GM12864 (cell line): ENCODE results near the gene YLPM1.

Experiments used
- DNase-seq: peaks from one replicate; pipeline ENCODE4 v3.0.0-alpha.2; 2011; ENCODE audit warnings: low read depth
- H3K4me3 ChIP-seq: 2 replicates; pipeline ENCODE4 v1.5.1; 2011; ENCODE audit warnings: mild to moderate bottlenecking, low read depth, low read length, control low read depth
- TF ChIP-seq, protein P1 (sequence below): IDR thresholded peaks from 2 replicates; pipeline ENCODE4 v1.5.1; 2011; ENCODE audit warnings: low read depth, mild to moderate bottlenecking, moderate library complexity, low read length, control low read depth, inconsistent platforms; ENCODE audit errors: missing control alignments

Gene YLPM1

DNA sequence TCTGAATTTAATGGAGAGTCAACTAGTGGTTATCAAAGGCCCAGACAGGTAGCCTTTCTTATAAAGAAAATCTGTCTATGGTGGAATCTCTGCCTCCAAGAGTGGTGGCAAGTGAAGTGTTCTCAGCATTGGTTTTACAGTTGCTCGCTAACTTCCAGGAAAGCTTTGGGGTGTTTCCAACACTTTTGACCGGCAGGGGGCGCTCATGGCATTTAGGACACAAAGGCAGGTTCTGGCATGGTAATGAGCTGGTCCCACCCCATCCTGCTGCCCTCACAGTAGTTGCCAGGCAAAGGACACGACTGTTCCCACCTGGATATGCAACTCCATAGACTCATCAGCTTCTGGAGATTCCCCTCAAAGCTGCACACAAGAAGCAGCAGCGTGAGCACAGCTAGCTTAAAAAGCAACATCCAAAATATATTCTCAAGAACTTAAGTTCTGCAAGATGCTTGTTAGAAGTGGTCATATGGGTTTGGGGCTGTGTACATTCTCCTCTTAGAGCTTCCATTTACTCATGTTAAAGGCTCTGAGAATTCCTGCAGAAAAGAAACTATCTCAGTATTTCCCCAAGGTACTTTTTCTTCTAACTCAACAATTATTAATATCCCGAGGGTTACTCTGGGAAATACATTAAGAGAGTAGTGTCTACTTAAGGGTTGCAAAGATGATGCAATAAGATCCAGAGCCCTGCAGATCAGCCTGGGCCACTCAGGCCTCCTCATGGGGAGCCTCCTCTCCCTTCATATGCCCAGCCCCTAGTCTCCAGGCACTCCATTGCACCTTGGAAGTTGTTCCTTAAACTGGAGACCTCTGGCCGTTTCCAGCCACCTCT is 98.0 kb downstream of the YLPM1 start:
- TF ChIP-seq, protein P1, sequence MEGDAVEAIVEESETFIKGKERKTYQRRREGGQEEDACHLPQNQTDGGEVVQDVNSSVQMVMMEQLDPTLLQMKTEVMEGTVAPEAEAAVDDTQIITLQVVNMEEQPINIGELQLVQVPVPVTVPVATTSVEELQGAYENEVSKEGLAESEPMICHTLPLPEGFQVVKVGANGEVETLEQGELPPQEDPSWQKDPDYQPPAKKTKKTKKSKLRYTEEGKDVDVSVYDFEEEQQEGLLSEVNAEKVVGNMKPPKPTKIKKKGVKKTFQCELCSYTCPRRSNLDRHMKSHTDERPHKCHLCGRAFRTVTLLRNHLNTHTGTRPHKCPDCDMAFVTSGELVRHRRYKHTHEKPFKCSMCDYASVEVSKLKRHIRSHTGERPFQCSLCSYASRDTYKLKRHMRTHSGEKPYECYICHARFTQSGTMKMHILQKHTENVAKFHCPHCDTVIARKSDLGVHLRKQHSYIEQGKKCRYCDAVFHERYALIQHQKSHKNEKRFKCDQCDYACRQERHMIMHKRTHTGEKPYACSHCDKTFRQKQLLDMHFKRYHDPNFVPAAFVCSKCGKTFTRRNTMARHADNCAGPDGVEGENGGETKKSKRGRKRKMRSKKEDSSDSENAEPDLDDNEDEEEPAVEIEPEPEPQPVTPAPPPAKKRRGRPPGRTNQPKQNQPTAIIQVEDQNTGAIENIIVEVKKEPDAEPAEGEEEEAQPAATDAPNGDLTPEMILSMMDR = peak; percentile 92
- H3K4me3 ChIP-seq = no peak overlapping the region
- DNase-seq = peak; percentile 55

DNA sequence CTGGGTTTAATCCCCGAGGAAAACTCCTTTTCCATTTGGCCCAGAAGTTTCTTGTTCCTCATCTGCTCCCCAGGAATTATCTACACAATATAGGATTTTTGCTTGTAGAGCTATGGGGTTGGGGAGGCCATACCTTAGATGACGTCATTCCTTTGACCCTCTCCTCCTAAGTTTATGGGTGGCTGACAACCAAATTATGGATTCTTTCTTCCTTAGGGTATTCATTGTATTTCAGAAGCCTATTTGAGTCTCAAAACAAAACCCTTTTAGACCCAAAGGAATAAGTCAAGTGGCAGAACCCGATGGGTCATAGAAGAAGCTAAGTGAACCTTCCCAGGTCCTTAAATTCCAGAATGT is 98.6 kb downstream of the YLPM1 start:
- TF ChIP-seq, protein P1 = no peak
- no peak for DNase-seq
- H3K4me3 ChIP-seq = no peak overlapping the region

DNA sequence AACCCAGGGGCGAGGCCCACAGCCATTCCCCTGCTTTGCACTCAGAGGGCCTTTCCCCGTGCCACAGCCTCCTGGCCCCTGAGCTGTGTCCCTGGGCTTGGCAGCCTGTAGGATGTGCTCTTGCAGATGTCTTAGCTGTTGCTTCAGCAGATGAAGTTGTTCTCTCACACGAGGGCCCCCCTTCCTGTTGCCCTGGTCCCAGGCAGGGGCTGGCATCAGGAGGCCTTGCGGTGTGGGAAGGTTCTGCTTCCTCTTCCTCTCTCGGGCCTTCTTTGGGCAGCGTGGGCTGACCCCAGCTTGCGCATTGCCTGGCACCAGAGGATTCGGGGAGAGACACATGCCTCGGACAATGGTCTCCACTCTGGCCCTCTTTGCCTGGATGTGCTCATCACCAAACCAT is 100.2 kb downstream of the YLPM1 start:
- no peak overlapping the region for H3K4me3 ChIP-seq
- TF ChIP-seq, protein P1 = no peak
- DNase-seq = no peak

DNA sequence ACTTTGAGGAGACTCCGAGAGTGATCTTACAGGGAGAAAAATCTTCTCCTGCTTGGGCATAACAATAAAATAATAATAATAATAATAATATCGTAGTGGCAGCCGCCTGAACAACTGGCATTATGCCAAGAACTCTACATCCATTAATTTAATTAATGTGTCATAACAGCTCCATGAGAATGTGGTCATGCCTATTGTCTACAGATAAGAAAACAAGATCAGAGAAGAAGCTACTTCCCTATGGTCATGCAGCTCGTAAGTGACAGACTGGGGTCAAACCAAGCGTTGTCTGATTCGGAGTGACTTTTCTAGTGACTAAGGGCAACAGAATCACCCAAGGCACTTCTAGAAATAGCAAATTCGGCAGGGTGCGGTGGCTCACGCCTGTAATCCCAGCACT is 101.1 kb downstream of the YLPM1 start:
- DNase-seq = no peak
- TF ChIP-seq, protein P1 = no peak
- no peak overlapping the region for H3K4me3 ChIP-seq

DNA sequence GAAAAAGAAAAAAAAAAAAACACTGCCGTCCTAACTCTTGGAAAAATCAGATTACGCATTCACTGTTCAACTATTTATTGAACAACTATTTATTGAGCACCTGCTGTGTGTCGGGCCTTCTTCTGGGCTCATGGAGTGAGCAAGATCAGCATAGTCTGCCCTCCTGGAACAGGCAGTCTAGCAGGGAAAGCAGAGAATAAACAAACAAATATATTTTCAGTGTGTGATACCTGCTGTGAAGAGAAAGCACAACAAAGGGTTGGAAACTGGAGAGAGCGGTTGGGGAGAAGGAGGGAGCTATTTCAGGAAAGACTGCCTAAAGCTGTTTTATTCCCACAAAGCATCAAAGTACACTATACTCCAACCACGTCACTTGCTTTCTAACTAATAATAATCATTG is 102.0 kb downstream of the YLPM1 start:
- TF ChIP-seq, protein P1 = no peak
- no peak overlapping the region for H3K4me3 ChIP-seq
- no peak for DNase-seq

DNA sequence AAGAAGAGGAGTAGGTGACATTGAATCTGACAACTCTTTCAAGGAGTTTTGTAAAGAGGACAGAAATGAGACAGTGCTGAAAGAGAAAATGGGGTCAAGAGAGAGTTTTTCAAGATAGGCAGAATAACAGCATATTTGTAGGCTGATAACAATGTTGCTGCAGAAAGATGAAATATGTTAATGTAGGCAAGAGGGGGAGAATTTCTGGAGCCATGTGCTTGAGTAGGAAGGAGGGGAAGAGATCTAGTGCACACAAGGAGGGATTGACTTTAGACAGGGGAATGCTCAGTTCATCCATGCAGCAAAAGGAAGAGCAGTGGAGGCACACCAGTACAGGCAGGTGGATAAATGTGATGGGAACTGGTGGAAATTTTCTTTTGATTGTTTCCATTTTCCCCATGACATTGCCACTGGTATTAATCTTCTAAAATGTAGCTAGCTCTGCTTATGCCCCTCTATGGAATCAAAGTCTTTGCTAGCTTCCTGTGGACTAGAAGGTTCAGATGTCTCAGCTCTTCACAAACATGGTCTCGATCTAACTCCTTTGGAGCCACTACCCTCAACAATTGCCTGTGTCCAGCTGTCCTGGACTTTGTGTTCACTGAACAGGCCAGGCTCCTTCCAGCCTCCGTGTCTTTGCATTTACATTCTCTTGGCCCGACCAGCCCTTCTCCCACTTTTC is 103.7 kb downstream of the YLPM1 start:
- H3K4me3 ChIP-seq = no peak overlapping the region
- TF ChIP-seq, protein P1 = no peak
- no peak for DNase-seq
